NCI-H446 treated with DMSO at 0.1 percent for 48 hours (cell line): ENCODE data around the gene HPS4.
A peak's percentile ranks its signal among the peaks of the same experiment; 100 is the strongest.
"Not testable (repeated sequence)": the region's sequence is repeated elsewhere in the genome, so short reads cannot be mapped to it uniquely, and the experiment has no call there.

Experiments
- DNase-seq: peaks from one replicate; lab custom pipeline; 2025; lab: John Stamatoyannopoulos, UW

HPS4 gene

DNA sequence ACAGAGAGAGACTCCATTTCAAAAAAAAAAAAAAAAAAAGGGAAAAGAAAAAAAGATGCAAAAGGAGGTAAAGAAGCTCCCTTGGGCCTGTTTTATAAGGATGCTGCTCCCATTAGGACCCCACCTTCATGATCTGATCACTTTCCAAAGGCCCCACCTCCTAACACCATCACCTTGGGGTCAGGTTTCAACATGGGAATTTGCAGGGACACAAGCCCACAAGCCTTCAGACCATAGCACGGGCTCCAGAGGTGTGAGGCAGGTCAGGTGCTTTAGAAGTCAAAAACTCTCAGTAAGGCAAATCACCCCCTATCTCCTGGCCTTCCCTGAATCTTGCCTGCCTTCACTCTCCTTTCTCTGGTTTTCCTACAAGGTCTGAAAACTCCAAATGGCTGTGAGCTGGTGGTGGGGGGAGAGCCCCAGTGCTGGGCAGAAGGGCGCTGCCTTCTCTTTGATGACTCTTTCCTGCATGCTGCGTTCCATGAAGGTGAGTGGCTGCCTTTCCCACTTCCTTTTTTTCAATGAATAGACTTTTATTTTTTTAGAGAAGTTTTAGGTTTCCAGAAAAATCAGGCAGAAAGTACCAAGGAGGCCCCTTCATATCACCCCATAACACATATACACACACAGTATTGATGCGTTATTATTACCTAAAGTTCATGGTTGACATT, 41.4 kb downstream of the HPS4 start:
- no peak for DNase-seq

- no peak for DNase-seq
These were observed 44.0 kb downstream of the HPS4 start for GRCh38 chr22:26439559-26439958.

GRCh38 chr22:26438776-26439175, 44.8 kb downstream of the HPS4 start:
- DNase-seq: not testable (repeated sequence)

- DNase-seq: no peak
These were observed 45.7 kb downstream of the HPS4 start for GRCh38 chr22:26437694-26438392.

DNA sequence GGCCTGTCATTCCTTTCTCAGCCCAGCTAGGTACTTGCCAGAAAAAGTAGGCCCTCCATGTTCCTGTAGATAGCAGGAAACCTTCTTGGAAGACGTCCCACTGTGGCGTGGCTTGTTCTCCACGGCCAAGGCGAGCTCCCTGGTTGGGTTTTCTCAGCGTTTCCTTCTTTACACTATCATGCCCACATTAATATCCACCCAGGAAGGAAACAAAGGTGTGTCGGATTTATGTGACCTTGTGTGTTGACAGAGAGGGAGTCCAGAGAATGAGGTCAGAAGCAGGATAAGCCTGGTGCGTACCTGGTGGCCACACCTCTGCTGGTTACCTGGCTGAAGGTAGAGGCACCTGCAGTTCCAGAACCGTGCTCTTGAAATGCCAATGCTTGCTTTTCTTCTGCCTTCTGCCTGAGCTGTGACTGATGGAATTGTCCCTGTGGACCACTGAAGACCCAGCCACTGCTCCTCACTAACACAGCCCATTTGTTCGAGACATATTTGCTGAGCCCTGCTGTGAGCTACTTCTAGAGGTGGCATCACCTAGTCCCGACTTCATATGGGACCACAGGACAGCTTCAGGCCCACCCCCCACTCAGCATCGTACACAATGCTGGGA, 46.6 kb downstream of the HPS4 start:
- no peak for DNase-seq

- no peak for DNase-seq
These were observed 48.1 kb downstream of the HPS4 start for GRCh38 chr22:26435327-26436093.

GRCh38 chr22:26433805-26434204, 49.8 kb downstream of the HPS4 start:
- DNase-seq: no peak

DNA sequence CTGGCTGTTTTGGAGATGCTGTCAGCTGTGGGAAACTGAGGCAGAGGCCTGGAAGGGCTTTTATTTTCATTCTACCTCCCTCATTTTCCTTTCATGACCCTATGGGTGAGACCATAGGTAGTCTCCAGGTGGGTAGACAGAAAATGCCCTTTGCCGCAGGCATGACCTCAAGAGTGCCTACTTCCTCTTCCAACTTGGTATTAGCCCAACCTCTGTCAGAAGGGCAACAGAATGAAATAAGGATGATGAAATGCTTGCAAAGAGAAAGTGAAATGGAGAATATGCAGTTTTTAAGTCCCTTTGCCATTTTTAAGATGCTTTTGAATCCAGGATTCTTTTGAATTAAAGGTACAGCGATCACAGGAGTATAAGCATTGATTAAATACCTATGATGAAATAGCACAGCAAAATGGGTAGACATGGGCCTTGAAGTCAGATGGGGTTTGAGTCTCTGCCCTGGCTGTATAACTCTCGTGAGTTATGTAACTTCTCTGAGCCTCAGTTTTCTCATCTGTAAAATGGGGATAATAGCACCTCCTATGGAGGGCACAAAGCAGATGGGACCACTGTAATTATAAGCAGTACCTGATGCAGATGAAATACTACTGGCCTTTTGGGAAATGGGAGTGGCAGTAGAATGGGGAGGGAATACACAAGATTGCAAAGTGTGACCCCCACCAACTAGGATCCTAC, 50.8 kb downstream of the HPS4 start:
- no peak for DNase-seq

GRCh38 chr22:26431261-26431995, 52.2 kb downstream of the HPS4 start:
- DNase-seq: no peak

DNA sequence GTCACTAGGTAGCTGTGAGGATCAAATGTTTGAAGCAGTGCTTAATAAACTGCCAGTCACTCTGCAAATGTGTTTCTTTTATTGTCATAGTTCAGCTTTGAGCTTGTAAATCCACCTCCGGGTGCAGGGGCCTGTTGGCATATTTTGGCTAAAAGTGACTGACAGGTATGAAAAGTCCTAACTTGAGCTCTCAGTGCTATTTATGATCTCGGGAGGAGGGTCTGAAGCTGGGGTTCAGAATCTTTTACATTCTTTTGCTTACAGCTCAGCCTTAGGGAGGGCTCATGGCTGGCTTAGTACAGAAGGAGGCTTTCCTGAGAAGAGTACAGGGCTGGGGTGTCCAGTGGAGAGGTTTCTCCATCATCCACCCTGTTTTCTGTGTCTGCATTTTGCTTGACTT, 53.0 kb downstream of the HPS4 start:
- DNase-seq: no peak

DNA sequence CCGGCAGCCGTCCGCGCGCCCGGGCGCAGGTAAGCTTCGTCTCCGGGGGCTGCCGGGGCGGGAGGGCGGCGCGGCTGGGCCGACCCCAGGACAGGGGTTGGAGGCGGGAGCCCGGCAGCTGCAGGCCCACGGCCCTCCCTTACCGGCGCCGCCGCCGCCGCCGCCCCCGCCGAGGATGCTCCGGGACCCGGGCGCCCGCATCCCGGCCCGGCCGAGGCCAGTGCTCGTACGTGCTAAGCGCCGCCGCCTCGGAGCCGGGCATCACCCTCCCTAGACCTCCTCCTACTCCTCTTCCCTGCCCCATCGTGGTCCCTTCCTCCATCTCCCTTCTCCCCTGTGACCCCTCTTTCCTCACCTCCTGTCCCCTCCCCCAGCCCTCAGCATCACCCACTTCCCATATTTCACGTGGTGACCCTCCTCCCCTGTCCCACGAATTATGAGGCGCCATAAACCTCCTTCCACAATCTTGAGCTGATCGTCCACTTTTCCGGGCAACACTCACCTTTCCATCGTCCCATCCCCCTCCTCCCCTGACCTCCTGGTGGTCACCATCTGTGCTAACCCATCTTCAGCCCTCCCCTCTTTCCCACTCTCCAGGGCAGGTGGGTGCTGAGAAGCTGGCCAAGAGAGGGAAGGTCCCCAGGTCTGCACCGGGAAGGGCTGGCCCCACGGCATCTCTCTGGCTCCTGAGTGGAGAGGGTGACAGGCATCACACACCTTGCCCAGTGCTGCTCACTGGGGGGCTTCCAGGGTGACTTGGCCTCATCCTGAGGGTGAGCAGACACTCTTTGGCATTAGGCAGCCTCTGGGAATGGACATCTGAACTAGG, 53.9 kb downstream of the HPS4 start:
- DNase-seq: no peak

GRCh38 chr22:26428515-26429457, 54.8 kb downstream of the HPS4 start, which contains the start of gene ASPHD2:
ASPHD2 (plus strand) TSS chr22:26429260; CDS start chr22:26433616, 4,356 bp downstream.
- DNase-seq: peak; percentile 52

DNA sequence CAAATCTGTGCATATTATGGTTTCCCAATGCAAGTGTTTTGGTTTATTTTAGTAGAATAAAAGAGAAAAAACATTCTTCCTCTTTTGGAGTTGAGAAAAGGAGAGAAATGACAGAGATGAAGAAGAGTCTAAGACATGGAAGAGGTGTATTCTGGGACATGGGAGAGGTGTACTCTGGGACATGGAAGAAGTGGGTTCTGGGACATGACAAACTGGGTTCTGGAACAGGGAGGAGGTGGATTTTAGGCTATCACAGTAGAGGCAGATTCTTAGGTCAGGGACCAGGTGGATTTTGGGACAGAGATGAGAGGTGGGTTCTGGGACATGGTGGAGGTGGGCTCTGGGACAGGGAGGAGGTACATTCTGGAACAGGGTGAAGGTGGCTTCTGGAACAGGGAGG, 56.7 kb downstream of the HPS4 start:
- DNase-seq: no peak

GRCh38 chr22:26418620-26419019, 65.0 kb downstream of the HPS4 start:
- no peak for DNase-seq

- no peak for DNase-seq
These were observed 66.2 kb downstream of the HPS4 start for GRCh38 chr22:26417406-26417805.

- no peak for DNase-seq
These were observed 66.8 kb downstream of the HPS4 start for GRCh38 chr22:26416670-26417276.

- DNase-seq: no peak
These were observed 67.3 kb downstream of the HPS4 start for GRCh38 chr22:26416256-26416655.

GRCh38 chr22:26414347-26414746, 69.2 kb downstream of the HPS4 start:
- DNase-seq: no peak

DNA sequence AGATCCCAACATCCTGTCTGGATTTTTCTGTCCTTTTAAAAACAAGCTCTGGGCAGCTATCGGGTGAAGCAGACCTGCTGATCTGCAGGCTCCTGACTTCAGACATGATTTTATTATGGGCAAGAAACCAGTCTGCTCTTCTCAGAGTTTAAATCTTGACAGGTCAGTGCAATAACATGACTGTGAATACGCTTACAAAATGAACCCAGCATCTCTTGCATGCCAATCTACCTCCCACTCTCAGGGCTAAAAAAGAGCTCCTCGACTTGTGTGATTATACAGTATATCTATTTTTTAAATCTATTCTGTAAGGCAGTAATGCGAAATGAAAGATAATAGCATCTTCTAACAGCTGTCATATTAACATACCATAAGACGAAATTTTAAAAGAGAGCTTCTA, 73.2 kb downstream of the HPS4 start:
- no peak for DNase-seq
